Mucosa of rectum (tissue), 2 donors: Measurements from ENCODE around the gene CNOT6.

Experiments
- H3K27ac ChIP-seq, 2 donors: one replicate each; pipeline ENCODE4 v1.7.0; 2013; ENCODE audit warnings: inconsistent platforms in 2 of 2, low read depth in 2 of 2, low read length in 2 of 2
- H3K27me3 ChIP-seq, 2 donors: one replicate each; pipeline ENCODE4 v1.7.0; 2013; ENCODE audit warnings: low read length in 2 of 2; ENCODE audit not compliant: control insufficient read depth in 2 of 2, insufficient read depth in 2 of 2
- H3K36me3 ChIP-seq, 2 donors: one replicate each; pipeline ENCODE4 v1.7.0; 2013; ENCODE audit warnings: low read length in 2 of 2; ENCODE audit not compliant: control insufficient read depth in 2 of 2, insufficient read depth in 2 of 2
- H3K4me1 ChIP-seq, 2 donors: one replicate each; pipeline ENCODE4 v1.7.0; 2013; ENCODE audit warnings: low read length in 2 of 2, mild to moderate bottlenecking in 1 of 2; ENCODE audit not compliant: control insufficient read depth in 2 of 2, insufficient read depth in 2 of 2
- H3K4me3 ChIP-seq, 2 donors: one replicate each; pipeline ENCODE4 v1.7.0; 2013; ENCODE audit warnings: low read length in 2 of 2
- H3K9ac ChIP-seq, 2 donors: one replicate each; pipeline ENCODE4 v1.7.0; 2013; ENCODE audit warnings: low read length in 2 of 2, low read depth in 1 of 2, mild to moderate bottlenecking in 1 of 2
- H3K9me3 ChIP-seq, 2 donors: one replicate each; pipeline ENCODE4 v1.7.0; 2013; ENCODE audit warnings: low read length in 2 of 2; ENCODE audit not compliant: control insufficient read depth in 2 of 2
- donor health status: healthy.
- donor health status: Normal muscosa, but diverticular disease.

Gene CNOT6

GRCh38 chr5:180613188-180613813, 119.1 kb downstream of the CNOT6 start:
- Histone ChIP-seq H3K9me3 (no peaks in the 10 kb centered on the region), H3K27me3 (no peaks in the 10 kb centered on the region), H3K27ac (no peak overlapping the region), H3K36me3 (no peaks in the 10 kb centered on the region), H3K4me3 (no peak overlapping the region), H3K9ac (no peak overlapping the region), H3K4me1 (no peaks in the 10 kb centered on the region)

- no peaks in the 10 kb centered on the region for H3K27me3 ChIP-seq
- no peaks in the 10 kb centered on the region for H3K36me3 ChIP-seq
- H3K4me3 ChIP-seq, result no peak overlapping the region
- H3K27ac ChIP-seq, result no peak overlapping the region
- H3K9ac ChIP-seq, result no peak overlapping the region
- no peaks in the 10 kb centered on the region for H3K9me3 ChIP-seq
- H3K4me1 ChIP-seq, result no peaks in the 10 kb centered on the region
Measured at GRCh38 chr5:180613814-180614188, 119.6 kb downstream of the CNOT6 start.

- Histone ChIP-seq H3K36me3 (no peaks in the 10 kb centered on the region), H3K4me1 (no peaks in the 10 kb centered on the region), H3K27me3 (peaks cover 0 to 6% of the 10 kb centered on the region in 2 donors), H3K4me3 (no peak overlapping the region), H3K9me3 (no peaks in the 10 kb centered on the region), H3K27ac (no peak overlapping the region), H3K9ac (no peak overlapping the region)
Measured at GRCh38 chr5:180618487-180618828, 124.3 kb downstream of the CNOT6 start.

GRCh38 chr5:180618829-180619562, 124.8 kb downstream of the CNOT6 start:
- Histone ChIP-seq H3K36me3 (no peaks in the 10 kb centered on the region), H3K4me1 (no peaks in the 10 kb centered on the region), H3K27ac (no peak overlapping the region), H3K4me3 (no peak overlapping the region), H3K27me3 (peaks cover 0 to 6% of the 10 kb centered on the region in 2 donors), H3K9me3 (no peaks in the 10 kb centered on the region), H3K9ac (no peak overlapping the region)

GRCh38 chr5:180619563-180619915, 125.4 kb downstream of the CNOT6 start:
- no peaks in the 10 kb centered on the region for H3K36me3 ChIP-seq

GRCh38 chr5:180620014-180620413, 125.8 kb downstream of the CNOT6 start:
- H3K36me3 ChIP-seq, result no peaks in the 10 kb centered on the region
- no peak overlapping the region for H3K4me3 ChIP-seq
- no peaks in the 10 kb centered on the region for H3K9me3 ChIP-seq
- H3K4me1 ChIP-seq, result no peaks in the 10 kb centered on the region
- H3K27me3 ChIP-seq, result peaks cover 0 to 6% of the 10 kb centered on the region in 2 donors
- no peak overlapping the region for H3K27ac ChIP-seq
- H3K9ac ChIP-seq, result no peak overlapping the region

More at GRCh38 chr5:180619563-180619915, 125.4 kb downstream of the CNOT6 start:
- Histone ChIP-seq H3K9ac (no peak overlapping the region), H3K4me1 (no peaks in the 10 kb centered on the region), H3K27ac (no peak overlapping the region), H3K4me3 (no peak overlapping the region), H3K9me3 (no peaks in the 10 kb centered on the region), H3K27me3 (peaks cover 0 to 6% of the 10 kb centered on the region in 2 donors)

GRCh38 chr5:180621311-180621710, 127.1 kb downstream of the CNOT6 start:
- H3K4me3 ChIP-seq, result no peak overlapping the region
- no peaks in the 10 kb centered on the region for H3K36me3 ChIP-seq
- H3K27ac ChIP-seq, result no peak overlapping the region
- no peak overlapping the region for H3K9ac ChIP-seq
- no peaks in the 10 kb centered on the region for H3K4me1 ChIP-seq
- no peaks in the 10 kb centered on the region for H3K9me3 ChIP-seq
- H3K27me3 ChIP-seq, result peaks cover 0 to 6% of the 10 kb centered on the region in 2 donors

- Histone ChIP-seq H3K4me3 (no peak overlapping the region), H3K27me3 (peaks cover 0 to 6% of the 10 kb centered on the region in 2 donors), H3K9ac (no peak overlapping the region), H3K9me3 (no peaks in the 10 kb centered on the region), H3K27ac (no peak overlapping the region), H3K36me3 (no peaks in the 10 kb centered on the region), H3K4me1 (no peaks in the 10 kb centered on the region)
Measured at GRCh38 chr5:180622910-180623309, 128.7 kb downstream of the CNOT6 start.

GRCh38 chr5:180623411-180623834, 129.2 kb downstream of the CNOT6 start:
- H3K4me3 ChIP-seq, result no peak overlapping the region
- no peaks in the 10 kb centered on the region for H3K4me1 ChIP-seq
- no peaks in the 10 kb centered on the region for H3K9me3 ChIP-seq
- H3K9ac ChIP-seq, result no peak overlapping the region
- H3K27me3 ChIP-seq, result peaks cover 0 to 6% of the 10 kb centered on the region in 2 donors
- no peaks in the 10 kb centered on the region for H3K36me3 ChIP-seq
- no peak overlapping the region for H3K27ac ChIP-seq

- H3K9me3 ChIP-seq, result no peaks in the 10 kb centered on the region
- H3K36me3 ChIP-seq, result no peaks in the 10 kb centered on the region
- no peaks in the 10 kb centered on the region for H3K4me1 ChIP-seq
- H3K27ac ChIP-seq, result no peak overlapping the region
- no peak overlapping the region for H3K4me3 ChIP-seq
- peaks cover 0 to 6% of the 10 kb centered on the region in 2 donors for H3K27me3 ChIP-seq
- H3K9ac ChIP-seq, result no peak overlapping the region
Measured at GRCh38 chr5:180623844-180624243, 129.7 kb downstream of the CNOT6 start.
